ENCODE measurements around the gene OGG1. TPM values are rescaled to one million over a fixed set of nuclear protein-coding genes. Genes with fewer than 3 reads are reported as not detected.

The OGG1 gene
- total and polyA plus RNA-seq, 9 of the 15 experiments (the other 6 are each of a cell fraction or from before 2014, with no cell fraction given): 6.6 to 33.0 (median 24.4) TPM

GRCh38 chr3:9769426-9770275 lies 19.9 kb downstream of the OGG1 start, which contains the start of gene CAMK1 (continued):
- TF ChIP-seq THAP12 (CRISPR knock-in tag; IDR thresholded peaks at IDR 0.05) (0 out of 2 replicates have a peak, but pooled peaks have one; percentile 16), ZNF408 (CRISPR knock-in tag; IDR thresholded peaks at IDR 0.05; ENCODE audit: low read depth) (no peak), RB1 (IDR thresholded peaks at IDR 0.05; ENCODE audit: low read depth) (peak; percentile 56; the same call in 1 of the 2 replicates), CCNT2 (IDR thresholded peaks at IDR 0.05; ENCODE audit: borderline replicate concordance, extremely low read depth, insufficient read length, low read depth, low read length) (peak; percentile 46), PCBP1 (IDR thresholded peaks at IDR 0.05; ENCODE audit: low read depth, low read length, poor library complexity, severe bottlenecking) (peak; percentile 11), ADNP (tag; IDR thresholded peaks at IDR 0.05) (no peak), HIVEP1 (CRISPR knock-in tag; IDR thresholded peaks at IDR 0.05) (no peak), UBTF (IDR thresholded peaks at IDR 0.05; ENCODE audit: borderline replicate concordance in 1 of 2, low read depth in 2 of 2, low read length in 2 of 2) (peak in 1 of 2 experiments; percentile 87; a peak in 2 of 4 replicates), ELF4 (CRISPR knock-in tag; IDR thresholded peaks at IDR 0.05) (0 out of 2 replicates have a peak, but pooled peaks have one; percentile 1), ZBED1 (IDR thresholded peaks at IDR 0.05) (no peak), L3MBTL2 (IDR thresholded peaks at IDR 0.05) (peak; percentile 37), NRF1 (conservative IDR thresholded peaks at IDR 0.05 in 1 of 2, IDR thresholded peaks at IDR 0.05 in 1 of 2) (peak; percentile 55 to 59; a peak in 3 of 4 replicates), STAT5B (CRISPR knock-in tag; IDR thresholded peaks at IDR 0.05) (no peak), BRD9 (IDR thresholded peaks at IDR 0.05; ENCODE audit: low read depth, partially characterized antibody) (no peak), ERF (CRISPR knock-in tag; IDR thresholded peaks at IDR 0.05) (0 out of 2 replicates have a peak, but pooled peaks have one; percentile 35), TBP (optimal IDR thresholded peaks at IDR 0.05; ENCODE audit: low read depth, low read length) (peak; percentile 23), NR2C1 (IDR thresholded peaks at IDR 0.05) (no peak), NR2C1 (tag; IDR thresholded peaks at IDR 0.05) (no peak), ZNF23 (CRISPR knock-in tag; IDR thresholded peaks at IDR 0.05) (no peak), TCF3 (CRISPR knock-in tag; IDR thresholded peaks at IDR 0.05) (no peak), ZNF79 (CRISPR knock-in tag; IDR thresholded peaks at IDR 0.05; ENCODE audit: low read depth) (no peak), FOXO4 (CRISPR knock-in tag; IDR thresholded peaks at IDR 0.05) (no peak), GABPB1 (CRISPR knock-in tag; IDR thresholded peaks at IDR 0.05) (0 out of 2 replicates have a peak, but pooled peaks have one; percentile 29)
